HG03432 (cell line): Measurements from ENCODE around the gene HYAL2.

Experiments
- ATAC-seq: cut with Tn5 transposase; IDR thresholded peaks from one replicate; pipeline ENCODE4 v1.9.1; 2021; ENCODE audit warnings: mild to moderate bottlenecking, moderate library complexity; ENCODE audit not compliant: unreplicated experiment

Gene HYAL2

GRCh38 chr3:50331364-50331907, 8.9 kb upstream of the HYAL2 start:
- no peak for ATAC-seq

GRCh38 chr3:50330330-50330729, 7.8 kb upstream of the HYAL2 start:
- no peak for ATAC-seq

- ATAC-seq = peak; percentile 88
Observed at GRCh38 chr3:50327943-50328691, 5.6 kb upstream of the HYAL2 start, which contains the start of gene TUSC2. TUSC2 (minus strand) TSS chr3:50328223; CDS start chr3:50328099, 124 bp downstream.

- no peak for ATAC-seq
Observed at GRCh38 chr3:50327129-50327528, 4.6 kb upstream of the HYAL2 start.

- ATAC-seq = no peak
Observed at GRCh38 chr3:50326182-50326541, 3.6 kb upstream of the HYAL2 start.

GRCh38 chr3:50325497-50326181, 3.1 kb upstream of the HYAL2 start:
- ATAC-seq = no peak

GRCh38 chr3:50325113-50325480, 2.6 kb upstream of the HYAL2 start:
- ATAC-seq = no peak

- ATAC-seq = no peak
Observed at GRCh38 chr3:50324351-50325112, 2.0 kb upstream of the HYAL2 start.

GRCh38 chr3:50323614-50324199, 1.2 kb upstream of the HYAL2 start:
- ATAC-seq = no peak

GRCh38 chr3:50323092-50323600, 601 bp upstream of the HYAL2 start:
- no peak for ATAC-seq

GRCh38 chr3:50322115-50322385, 495 bp downstream of the HYAL2 start:
- no peak for ATAC-seq

GRCh38 chr3:50321336-50322114, 1.0 kb downstream of the HYAL2 start:
- peak; percentile 84 for ATAC-seq

GRCh38 chr3:50320853-50321335, 1.7 kb downstream of the HYAL2 start:
- ATAC-seq = peak; percentile 53

- no peak for ATAC-seq
Observed at GRCh38 chr3:50319894-50320625, 2.5 kb downstream of the HYAL2 start.

- ATAC-seq = no peak
Observed at GRCh38 chr3:50319181-50319893, 3.2 kb downstream of the HYAL2 start.

- no peak for ATAC-seq
Observed at GRCh38 chr3:50318615-50319014, 3.9 kb downstream of the HYAL2 start.

- ATAC-seq = no peak
Observed at GRCh38 chr3:50318163-50318562, 4.4 kb downstream of the HYAL2 start.

GRCh38 chr3:50317300-50317699, 5.2 kb downstream of the HYAL2 start:
- ATAC-seq = no peak
